B cell (primary cell): Measurements from ENCODE around the gene TTC9C. TPM values are rescaled to one million over a fixed set of nuclear protein-coding genes. Genes with fewer than 3 reads are reported as not detected.
A peak's percentile ranks its signal among the peaks of the same experiment; 100 is the strongest.

Experiments
- ATAC-seq: fragments of 200-7000 bp; cut with Tn5 transposase; one replicate; pipeline ENCODE4 v1.10.0; 2021; ENCODE audit warnings: low read depth, mild to moderate bottlenecking, moderate number of reproducible peaks, moderate library complexity
- CTCF ChIA-PET: fragments of 350-600 bp; sonication (Branson Sonifier 250); formaldehyde crosslinking; loops from one replicate; lab custom pipeline; 2021; ENCODE audit warnings: antibody characterized with exemption, inconsistent platforms; lab: Charles Lee
- POLR2A ChIA-PET: fragments of 350-600 bp; sonication (Branson Sonifier 250); formaldehyde crosslinking; loops from one replicate; lab custom pipeline; 2021; ENCODE audit warnings: antibody characterized with exemption; lab: Charles Lee
- DNase-seq: peaks from one replicate; pipeline ENCODE4 v3.0.0; 2013
- H2AFZ ChIP-seq: 2 replicates; pipeline ENCODE4 v1.6.1; 2012; ENCODE audit warnings: mild to moderate bottlenecking, low read depth, low read length; ENCODE audit not compliant: insufficient read depth, poor library complexity, severe bottlenecking
- H3K27ac ChIP-seq, 2 donors: 1 replicate in 1 of 2; 2 replicates in 1 of 2; pipeline ENCODE4 v1.5.1; 2012 to 2013; ENCODE audit warnings: low read length in 2 of 2, mild to moderate bottlenecking in 2 of 2, moderate library complexity in 1 of 2
- H3K27me3 ChIP-seq, 4 experiments: fragments of 200-600 bp in 1 of 4; sonication (generic) in 1 of 4; replicated peaks in 1 of 4; 1 replicate in 2 of 4; 2 replicates in 2 of 4; pipeline versions ENCODE4 v1.6.1 to v1.7.0; 2013 to 2016; ENCODE audit warnings: low read length in 3 of 4, mild to moderate bottlenecking in 2 of 4, mixed read lengths in 1 of 4, moderate library complexity in 1 of 4; ENCODE audit not compliant: insufficient read depth in 4 of 4, control insufficient read depth in 3 of 4; ENCODE audit errors: control extremely low read depth in 1 of 4
- H3K36me3 ChIP-seq, 2 experiments: replicated peaks in 1 of 2; 1 replicate in 1 of 2; 2 replicates in 1 of 2; pipeline versions ENCODE4 v1.6.1 to v1.7.1; 2013; ENCODE audit warnings: low read length in 1 of 2; ENCODE audit not compliant: insufficient read depth in 2 of 2, control insufficient read depth in 1 of 2; ENCODE audit errors: control extremely low read depth in 1 of 2, extremely low read depth in 1 of 2
- H3K4me1 ChIP-seq, 2 donors: fragments of 200-600 bp in 1 of 2; sonication (generic) in 1 of 2; 1 replicate in 1 of 2; 2 replicates in 1 of 2; pipeline versions ENCODE4 v1.5.1 to v1.6.1; 2013 to 2017; ENCODE audit warnings: low read length in 2 of 2; ENCODE audit not compliant: control insufficient read depth in 2 of 2, insufficient read depth in 2 of 2
- H3K4me2 ChIP-seq: replicated peaks from 2 replicates; pipeline ENCODE3; 2012; ENCODE audit warnings: mild to moderate bottlenecking, low read depth, low read length; ENCODE audit not compliant: poor library complexity, severe bottlenecking
- H3K4me3 ChIP-seq, 5 experiments: fragments of 200-600 bp in 1 of 5; sonication (generic) in 1 of 5; 1 replicate in 3 of 5; 2 replicates in 2 of 5; pipeline versions ENCODE4 v1.5.1 to v1.7.0; 2011 to 2016; ENCODE audit warnings: low read length in 4 of 5, mild to moderate bottlenecking in 4 of 5, low read depth in 2 of 5, control low read depth in 1 of 5, moderate library complexity in 1 of 5; ENCODE audit not compliant: insufficient read depth in 1 of 5; ENCODE audit errors: control extremely low read depth in 1 of 5, extremely low read depth in 1 of 5
- H3K79me2 ChIP-seq: fragments of 200-600 bp; sonication (generic); one replicate; pipeline ENCODE4 v1.6.0; 2016; ENCODE audit warnings: low read length; ENCODE audit not compliant: control insufficient read depth, insufficient read depth
- H3K9ac ChIP-seq: fragments of 200-600 bp; sonication (generic); 2 replicates; pipeline ENCODE4 v1.6.1; 2017; ENCODE audit warnings: mild to moderate bottlenecking, low read length, moderate library complexity
- H3K9me3 ChIP-seq, 3 donors: one replicate each; pipeline versions ENCODE4 v1.6.1 to v1.7.1; 2013; ENCODE audit warnings: low read length in 2 of 3; ENCODE audit not compliant: control insufficient read depth in 2 of 3, insufficient read depth in 1 of 3; ENCODE audit errors: control extremely low read depth in 1 of 3
- H4K20me1 ChIP-seq: 2 replicates; pipeline ENCODE4 v1.6.0; 2012; ENCODE audit warnings: mild to moderate bottlenecking, low read length; ENCODE audit not compliant: insufficient read depth, control insufficient read depth, poor library complexity, severe bottlenecking
- H3K27ac Mint-ChIP-seq: one replicate; pipeline ENCODE4 v1.8.0; 2021; ENCODE audit warnings: mixed read lengths
- H3K27me3 Mint-ChIP-seq: one replicate; pipeline ENCODE4 v1.8.0; 2021; ENCODE audit warnings: mixed read lengths
- H3K4me1 Mint-ChIP-seq: one replicate; pipeline ENCODE4 v1.8.0; 2021; ENCODE audit warnings: mixed read lengths
- H3K4me3 Mint-ChIP-seq: one replicate; pipeline ENCODE4 v1.8.0; 2021; ENCODE audit warnings: mixed read lengths
- H3K9me3 Mint-ChIP-seq: one replicate; pipeline ENCODE4 v1.8.0; 2022; ENCODE audit warnings: mixed read lengths; ENCODE audit not compliant: insufficient read depth
- CTCF ChIP-seq: fragments of 200-600 bp; IDR thresholded peaks from one replicate; pipeline ENCODE4 v1.8.0; 2022; ENCODE audit warnings: antibody characterized with exemption, mild to moderate bottlenecking
- EZH2 ChIP-seq: IDR thresholded peaks from 2 replicates; pipeline ENCODE4 v1.6.1; 2012; ENCODE audit warnings: borderline replicate concordance, low read depth, mild to moderate bottlenecking, moderate library complexity, low read length; ENCODE audit not compliant: insufficient read depth, poor library complexity, severe bottlenecking
- WGBS: methylation state at CpG from one replicate; pipeline ENCODE4 v1.1.5; 2013; ENCODE audit warnings: missing lambda C conversion rate; ENCODE audit not compliant: insufficient coverage; 5-methylcytosine and 5-hydroxymethylcytosine counted together
- intact Hi-C: fragments of 100-400 bp; cut with micrococcal nuclease; formaldehyde crosslinking; loops from one replicate; pipeline ENCODE4 v1.10.0; 2022
- polyA plus RNA-seq: library from polyadenylated mRNA; depleted of rRNA; stranded (reverse); fragments of >200 nt; gene quantifications from 2 replicates; pipeline ENCODE4 v1.2.3, GENCODE V29; 2012
- total RNA-seq, 2 donors: library from RNA; stranded (reverse); fragments of 120-200 nt in 1 of 2; gene quantifications; 1 replicate in 1 of 2; 2 replicates in 1 of 2; pipeline versions ENCODE4 v1.2.3 to v1.2.4, GENCODE V29; 2013 to 2022

The TTC9C gene
- total and polyA plus RNA-seq, 2 donors (not counting 1 experiment from before 2014, with no cell fraction given): 33.5 to 56.3 TPM

GRCh38 chr11:62771144-62772021, 43.1 kb downstream of the TTC9C start, which contains the start of gene TAF6L:
Gene TAF6L (plus strand): TSS chr11:62771396. CDS start chr11:62775784, 4,388 bp downstream.
- Histone ChIP-seq H3K27me3 (no peaks in the 10 kb centered on the region), H3K36me3 (peaks cover under 1 to 20% of the 10 kb centered on the region in 2 experiments), H3K79me2 (peaks cover 6% of the 10 kb centered on the region), H3K4me2 (peak within 1 kb of the TSS; percentile 81), H3K9ac (peak within 1 kb of the TSS; percentile 72), H3K27ac (peak within 1 kb of the TSS; percentile 63 to 84), H3K4me3 (peak within 1 kb of the TSS; percentile 58 to 97 (median 68)), H3K4me1 (peaks cover 15 to 23% of the 10 kb centered on the region in 2 donors), H4K20me1 (no peaks in the 10 kb centered on the region), H2AFZ (peak within 1 kb of the TSS; percentile 89), H3K9me3 (no peaks in the 10 kb centered on the region)
- Mint-ChIP-seq H3K27me3 (no peaks in the 10 kb centered on the region), H3K9me3 (no peaks in the 10 kb centered on the region), H3K4me1 (peaks cover 26% of the 10 kb centered on the region), H3K4me3 (peak within 1 kb of the TSS; percentile 95), H3K27ac (peak within 1 kb of the TSS; percentile 96)
- intact Hi-C loops: loop anchor here (1.0 to 5.0 kb wide), 6 partner anchors 10 to 179 kb away; partner anchors contain the start of genes POLR2G, STX5, TEX54 and TMEM179B
- POLR2A ChIA-PET: interaction anchor here (0.6 to 4.6 kb wide), 16 partner anchors 10 to 214 kb away, joined by 3 to 38 read pairs (median 5); partner anchors contain the start of genes B3GAT3, HNRNPUL2, NXF1 and POLR2G
- DNase-seq (peak; percentile 88), ATAC-seq (peak; percentile 90)
- WGBS: 1% methylated on average over 52 of the region's 60 CpGs
- TF ChIP-seq EZH2 (no peak), CTCF (no peak)
- CTCF ChIA-PET: interaction anchor here (0.6 to 8.5 kb wide), 10 partner anchors 10 to 941 kb away, joined by 3 to 70 read pairs (median 3); partner anchors contain the start of genes POLR2G, TMEM179B and ZBTB3
